Measurements from ENCODE around the gene CLCN5.

Gene CLCN5

GRCh38 chrX:49949961-49950360 is 27.6 kb downstream of the CLCN5 start:
- Histone ChIP-seq H3K9ac (ENCODE audit: low read length) (no peak overlapping the region), H3K27me3 (ENCODE audit: control insufficient read depth, insufficient read depth, low read length) (no peaks in the 10 kb centered on the region), H3K9me3 (ENCODE audit: control insufficient read depth, low read length) (no peaks in the 10 kb centered on the region), H3K36me3 (ENCODE audit: control insufficient read depth, insufficient read depth, low read length) (no peaks in the 10 kb centered on the region), H3K4me1 (ENCODE audit: control insufficient read depth, insufficient read depth, low read length) (no peaks in the 10 kb centered on the region), H3K4me3 (ENCODE audit: low read length) (no peak overlapping the region)

GRCh38 chrX:49951524-49952193 is 29.3 kb downstream of the CLCN5 start:
- H3K4me1 ChIP-seq (ENCODE audit: control insufficient read depth, insufficient read depth, low read length), result peaks cover 5% of the 10 kb centered on the region
- H3K9ac ChIP-seq (ENCODE audit: low read length), result no peak overlapping the region
- H3K4me3 ChIP-seq (ENCODE audit: low read length), result no peak overlapping the region
- H3K9me3 ChIP-seq (ENCODE audit: control insufficient read depth, low read length), result no peaks in the 10 kb centered on the region
- no peaks in the 10 kb centered on the region for H3K36me3 ChIP-seq (ENCODE audit: control insufficient read depth, insufficient read depth, low read length)
- H3K27me3 ChIP-seq (ENCODE audit: control insufficient read depth, insufficient read depth, low read length), result no peaks in the 10 kb centered on the region

GRCh38 chrX:49956313-49956712 is 33.9 kb downstream of the CLCN5 start:
- no peaks in the 10 kb centered on the region for H3K27me3 ChIP-seq (ENCODE audit: control insufficient read depth, insufficient read depth, low read length)
- peaks cover 5% of the 10 kb centered on the region for H3K4me1 ChIP-seq (ENCODE audit: control insufficient read depth, insufficient read depth, low read length)
- no peak overlapping the region for H3K4me3 ChIP-seq (ENCODE audit: low read length)

GRCh38 chrX:49958727-49959485 is 36.5 kb downstream of the CLCN5 start:
- no peaks in the 10 kb centered on the region for H3K9me3 ChIP-seq (ENCODE audit: control insufficient read depth, low read length)

More at GRCh38 chrX:49956313-49956712, 33.9 kb downstream of the CLCN5 start:
- Histone ChIP-seq H3K9me3 (ENCODE audit: control insufficient read depth, low read length) (no peaks in the 10 kb centered on the region), H3K36me3 (ENCODE audit: control insufficient read depth, insufficient read depth, low read length) (no peaks in the 10 kb centered on the region), H3K9ac (ENCODE audit: low read length) (no peak overlapping the region)

GRCh38 chrX:49959602-49960001 is 37.2 kb downstream of the CLCN5 start:
- Histone ChIP-seq H3K4me3 (ENCODE audit: low read length) (no peak overlapping the region), H3K9ac (ENCODE audit: low read length) (no peak overlapping the region), H3K27me3 (ENCODE audit: control insufficient read depth, insufficient read depth, low read length) (no peaks in the 10 kb centered on the region), H3K9me3 (ENCODE audit: control insufficient read depth, low read length) (no peaks in the 10 kb centered on the region), H3K36me3 (ENCODE audit: control insufficient read depth, insufficient read depth, low read length) (no peaks in the 10 kb centered on the region), H3K4me1 (ENCODE audit: control insufficient read depth, insufficient read depth, low read length) (peaks cover 5% of the 10 kb centered on the region)

More at GRCh38 chrX:49958727-49959485, 36.5 kb downstream of the CLCN5 start:
- no peaks in the 10 kb centered on the region for H3K36me3 ChIP-seq (ENCODE audit: control insufficient read depth, insufficient read depth, low read length)
- no peak overlapping the region for H3K9ac ChIP-seq (ENCODE audit: low read length)
- no peak overlapping the region for H3K4me3 ChIP-seq (ENCODE audit: low read length)
- peaks cover 5% of the 10 kb centered on the region for H3K4me1 ChIP-seq (ENCODE audit: control insufficient read depth, insufficient read depth, low read length)
- H3K27me3 ChIP-seq (ENCODE audit: control insufficient read depth, insufficient read depth, low read length), result no peaks in the 10 kb centered on the region

- H3K4me3 ChIP-seq (ENCODE audit: low read length), result no peak overlapping the region
- H3K4me1 ChIP-seq (ENCODE audit: control insufficient read depth, insufficient read depth, low read length), result peaks cover 5% of the 10 kb centered on the region
- H3K9ac ChIP-seq (ENCODE audit: low read length), result no peak overlapping the region
- no peaks in the 10 kb centered on the region for H3K36me3 ChIP-seq (ENCODE audit: control insufficient read depth, insufficient read depth, low read length)
- H3K27me3 ChIP-seq (ENCODE audit: control insufficient read depth, insufficient read depth, low read length), result no peaks in the 10 kb centered on the region
- no peaks in the 10 kb centered on the region for H3K9me3 ChIP-seq (ENCODE audit: control insufficient read depth, low read length)
Measured at GRCh38 chrX:49960061-49960460, 37.7 kb downstream of the CLCN5 start.

GRCh38 chrX:49970674-49971073 is 48.3 kb downstream of the CLCN5 start:
- Histone ChIP-seq H3K4me1 (ENCODE audit: control insufficient read depth, insufficient read depth, low read length) (no peaks in the 10 kb centered on the region), H3K9ac (ENCODE audit: low read length) (no peak overlapping the region), H3K27me3 (ENCODE audit: control insufficient read depth, insufficient read depth, low read length) (no peaks in the 10 kb centered on the region), H3K4me3 (ENCODE audit: low read length) (no peak overlapping the region), H3K36me3 (ENCODE audit: control insufficient read depth, insufficient read depth, low read length) (no peaks in the 10 kb centered on the region), H3K9me3 (ENCODE audit: control insufficient read depth, low read length) (no peaks in the 10 kb centered on the region)

GRCh38 chrX:49972328-49972860 is 50.0 kb downstream of the CLCN5 start:
- H3K9me3 ChIP-seq (ENCODE audit: control insufficient read depth, low read length), result no peaks in the 10 kb centered on the region
- no peak overlapping the region for H3K4me3 ChIP-seq (ENCODE audit: low read length)
- no peaks in the 10 kb centered on the region for H3K36me3 ChIP-seq (ENCODE audit: control insufficient read depth, insufficient read depth, low read length)
- H3K27me3 ChIP-seq (ENCODE audit: control insufficient read depth, insufficient read depth, low read length), result no peaks in the 10 kb centered on the region
- H3K4me1 ChIP-seq (ENCODE audit: control insufficient read depth, insufficient read depth, low read length), result no peaks in the 10 kb centered on the region
- H3K9ac ChIP-seq (ENCODE audit: low read length), result no peak overlapping the region

- Histone ChIP-seq H3K9ac (ENCODE audit: low read length) (no peak overlapping the region), H3K4me3 (ENCODE audit: low read length) (no peak overlapping the region), H3K27me3 (ENCODE audit: control insufficient read depth, insufficient read depth, low read length) (no peaks in the 10 kb centered on the region), H3K9me3 (ENCODE audit: control insufficient read depth, low read length) (no peaks in the 10 kb centered on the region), H3K36me3 (ENCODE audit: control insufficient read depth, insufficient read depth, low read length) (no peaks in the 10 kb centered on the region), H3K4me1 (ENCODE audit: control insufficient read depth, insufficient read depth, low read length) (no peaks in the 10 kb centered on the region)
Measured at GRCh38 chrX:49976682-49977197, 54.3 kb downstream of the CLCN5 start.

GRCh38 chrX:49977319-49978090 is 55.1 kb downstream of the CLCN5 start:
- no peak overlapping the region for H3K4me3 ChIP-seq (ENCODE audit: low read length)
- no peaks in the 10 kb centered on the region for H3K36me3 ChIP-seq (ENCODE audit: control insufficient read depth, insufficient read depth, low read length)
- H3K27me3 ChIP-seq (ENCODE audit: control insufficient read depth, insufficient read depth, low read length), result no peaks in the 10 kb centered on the region
- H3K9ac ChIP-seq (ENCODE audit: low read length), result no peak overlapping the region
- no peaks in the 10 kb centered on the region for H3K4me1 ChIP-seq (ENCODE audit: control insufficient read depth, insufficient read depth, low read length)
- H3K9me3 ChIP-seq (ENCODE audit: control insufficient read depth, low read length), result no peaks in the 10 kb centered on the region

- no peaks in the 10 kb centered on the region for H3K9me3 ChIP-seq (ENCODE audit: control insufficient read depth, low read length)
- H3K36me3 ChIP-seq (ENCODE audit: control insufficient read depth, insufficient read depth, low read length), result no peaks in the 10 kb centered on the region
- no peaks in the 10 kb centered on the region for H3K27me3 ChIP-seq (ENCODE audit: control insufficient read depth, insufficient read depth, low read length)
- no peak overlapping the region for H3K9ac ChIP-seq (ENCODE audit: low read length)
- H3K4me1 ChIP-seq (ENCODE audit: control insufficient read depth, insufficient read depth, low read length), result no peaks in the 10 kb centered on the region
- no peak overlapping the region for H3K4me3 ChIP-seq (ENCODE audit: low read length)
Measured at GRCh38 chrX:49978176-49978575, 55.8 kb downstream of the CLCN5 start.
